Left ventricle myocardium inferior (tissue), 1 donor: Measurements from ENCODE around the gene MCFD2. TPM values are rescaled to one million over a fixed set of nuclear protein-coding genes. Genes with fewer than 3 reads are reported as not detected.

Source experiments
- DNase-seq: peaks from one replicate; pipeline ENCODE4 v3.0.0-alpha.2; 2020
- H3K27ac ChIP-seq: fragments of 200-600 bp; replicated peaks from 2 replicates; pipeline ENCODE4 v1.8.0; 2021
- H3K27me3 ChIP-seq: fragments of 200-600 bp; 2 replicates; pipeline ENCODE4 v1.8.0; 2021; ENCODE audit warnings: low read depth
- H3K36me3 ChIP-seq: fragments of 200-600 bp; 2 replicates; pipeline ENCODE4 v1.8.0; 2021
- H3K4me1 ChIP-seq: fragments of 200-600 bp; 2 replicates; pipeline ENCODE4 v1.8.0; 2021
- H3K4me3 ChIP-seq: fragments of 200-600 bp; 2 replicates; pipeline ENCODE4 v1.8.0; 2021; ENCODE audit warnings: mild to moderate bottlenecking, moderate library complexity
- H3K9me3 ChIP-seq: fragments of 200-600 bp; replicated peaks from 2 replicates; pipeline ENCODE4 v1.8.0; 2021
- CTCF ChIP-seq: fragments of 200-600 bp; IDR thresholded peaks from 2 replicates; pipeline ENCODE4 v1.8.0; 2021; ENCODE audit warnings: antibody characterized with exemption, mild to moderate bottlenecking, borderline replicate concordance
- intact Hi-C: fragments of 100-400 bp; cut with micrococcal nuclease; formaldehyde crosslinking; loops from one replicate; pipeline ENCODE4 v1.11.0; 2022
- total RNA-seq: library from RNA; stranded (reverse); fragmentation: NEBNext Ultra II Directional; extraction: Animal tissue kit (Norgen Biotek cat#: 25700); gene quantifications from one replicate; pipeline ENCODE4 v1.2.1, GENCODE V29; 2021
- donor health status: DM: no; HTN: yes; CAD: no; lungs with severe emphysema.

MCFD2 gene
- total RNA-seq, 1 donor from 2014 or later, result 61.2 TPM

GRCh38 chr2:46874236-46874929, 41.2 kb downstream of the MCFD2 start:
- TF ChIP-seq CTCF, result no peak
- intact Hi-C loops, result no loop called here
- DNase-seq, result no peak
- H3K4me1 ChIP-seq, result peaks cover 63% of the 10 kb centered on the region
- H3K27ac ChIP-seq, result peak overlapping the region; percentile 71
- no peaks in the 10 kb centered on the region for H3K9me3 ChIP-seq
- no peaks in the 10 kb centered on the region for H3K27me3 ChIP-seq
- no peaks in the 10 kb centered on the region for H3K36me3 ChIP-seq
- H3K4me3 ChIP-seq, result no peak overlapping the region

GRCh38 chr2:46873604-46874068, 42.0 kb downstream of the MCFD2 start:
- peak; percentile 46 for DNase-seq
- H3K27ac ChIP-seq, result peak overlapping the region; percentile 71
- intact Hi-C loops, result no loop called here
- H3K9me3 ChIP-seq, result no peaks in the 10 kb centered on the region
- TF ChIP-seq CTCF, result no peak
- no peak overlapping the region for H3K4me3 ChIP-seq
- H3K27me3 ChIP-seq, result no peaks in the 10 kb centered on the region
- peaks cover 64% of the 10 kb centered on the region for H3K4me1 ChIP-seq
- no peaks in the 10 kb centered on the region for H3K36me3 ChIP-seq

- DNase-seq, result no peak
- no peaks in the 10 kb centered on the region for H3K9me3 ChIP-seq
- H3K36me3 ChIP-seq, result no peaks in the 10 kb centered on the region
- no peak for TF ChIP-seq CTCF
- peak overlapping the region; percentile 71 for H3K27ac ChIP-seq
- intact Hi-C loops, result no loop called here
- H3K4me3 ChIP-seq, result no peak overlapping the region
- H3K4me1 ChIP-seq, result peaks cover 60% of the 10 kb centered on the region
- no peaks in the 10 kb centered on the region for H3K27me3 ChIP-seq
Observed at GRCh38 chr2:46872902-46873603, 42.6 kb downstream of the MCFD2 start.

- intact Hi-C loops, result no loop called here
- no peak overlapping the region for H3K4me3 ChIP-seq
- DNase-seq, result no peak
- H3K27me3 ChIP-seq, result no peaks in the 10 kb centered on the region
- H3K27ac ChIP-seq, result no peak overlapping the region
- H3K9me3 ChIP-seq, result no peaks in the 10 kb centered on the region
- TF ChIP-seq CTCF, result no peak
- H3K4me1 ChIP-seq, result peaks cover 64% of the 10 kb centered on the region
- H3K36me3 ChIP-seq, result no peaks in the 10 kb centered on the region
Observed at GRCh38 chr2:46871976-46872381, 43.6 kb downstream of the MCFD2 start.

- intact Hi-C loops, result no loop called here
- Histone ChIP-seq H3K4me3 (no peak overlapping the region), H3K9me3 (peaks cover 8% of the 10 kb centered on the region), H3K36me3 (no peaks in the 10 kb centered on the region), H3K4me1 (peaks cover 55% of the 10 kb centered on the region), H3K27ac (no peak overlapping the region), H3K27me3 (no peaks in the 10 kb centered on the region)
- TF ChIP-seq CTCF, result no peak
- no peak for DNase-seq
Observed at GRCh38 chr2:46870051-46870839, 45.4 kb downstream of the MCFD2 start.
